HG03442 (cell line): ENCODE measurements around the gene SLC12A7.

Experiments used
- ATAC-seq: cut with Tn5 transposase; IDR thresholded peaks from one replicate; pipeline ENCODE4 v1.9.1; 2021; ENCODE audit warnings: mild to moderate bottlenecking, moderate library complexity; ENCODE audit not compliant: unreplicated experiment

The SLC12A7 gene

GRCh38 chr5:1112596-1113331 lies 901 bp upstream of the SLC12A7 start:
- no peak for ATAC-seq

- peak; percentile 55 for ATAC-seq
Measured at GRCh38 chr5:1111241-1111726, 579 bp downstream of the SLC12A7 start.

GRCh38 chr5:1110307-1111240 lies 1.3 kb downstream of the SLC12A7 start:
- ATAC-seq = peak; percentile 11

- no peak for ATAC-seq
Measured at GRCh38 chr5:1109542-1110306, 2.1 kb downstream of the SLC12A7 start.

- no peak for ATAC-seq
Measured at GRCh38 chr5:1108865-1109174, 3.0 kb downstream of the SLC12A7 start.

- ATAC-seq = no peak
Measured at GRCh38 chr5:1108023-1108864, 3.6 kb downstream of the SLC12A7 start.

- ATAC-seq = no peak
Measured at GRCh38 chr5:1107167-1108022, 4.5 kb downstream of the SLC12A7 start.

- ATAC-seq = no peak
Measured at GRCh38 chr5:1106385-1107166, 5.3 kb downstream of the SLC12A7 start.

GRCh38 chr5:1105350-1106265 lies 6.3 kb downstream of the SLC12A7 start:
- no peak for ATAC-seq

- ATAC-seq = no peak
Measured at GRCh38 chr5:1104327-1105006, 7.4 kb downstream of the SLC12A7 start.

GRCh38 chr5:1103505-1104326 lies 8.1 kb downstream of the SLC12A7 start:
- no peak for ATAC-seq

GRCh38 chr5:1103093-1103492 lies 8.8 kb downstream of the SLC12A7 start:
- no peak for ATAC-seq

- ATAC-seq = no peak
Measured at GRCh38 chr5:1101961-1102713, 9.7 kb downstream of the SLC12A7 start.

GRCh38 chr5:1100664-1101574 lies 10.9 kb downstream of the SLC12A7 start:
- ATAC-seq = no peak
